ENCODE data around the gene TTR. TPM values are rescaled to one million over a fixed set of nuclear protein-coding genes. Genes with fewer than 3 reads are reported as not detected.

TTR gene
- total RNA-seq, 1 experiment from 2014 or later: not detected

- Histone ChIP-seq H3K27ac (ENCODE audit: low read length) (no peak overlapping the region), H3K79me2 (ENCODE audit: low read length) (no peaks in the 10 kb centered on the region), H3K9me3 (ENCODE audit: low read length) (no peaks in the 10 kb centered on the region), H3K9me2 (replicated peaks; ENCODE audit: low read length) (no peaks in the 10 kb centered on the region), H3K4me2 (ENCODE audit: low read length) (no peak overlapping the region), H2AFZ (ENCODE audit: low read length) (no peak overlapping the region), H3K4me1 (ENCODE audit: insufficient read depth, low read length) (no peaks in the 10 kb centered on the region), H3K9ac (ENCODE audit: low read length) (no peak overlapping the region), H3F3A (ENCODE audit: low read length, unreplicated experiment) (no peaks in the 10 kb centered on the region), H4K20me1 (ENCODE audit: low read length) (no peaks in the 10 kb centered on the region), H3K4me3 (ENCODE audit: low read length) (no peak overlapping the region), H3K27me3 (ENCODE audit: low read length) (no peaks in the 10 kb centered on the region), H3K36me3 (ENCODE audit: low read depth, low read length) (no peaks in the 10 kb centered on the region)
- DNase-seq (no peak), ATAC-seq (no peak)
- TF ChIP-seq EZH2 (IDR thresholded peaks at IDR 0.05; ENCODE audit: low read length, unreplicated experiment) (no peak), CTCF (conservative IDR thresholded peaks at IDR 0.05; ENCODE audit: low read depth, low read length) (no peak), EZH2phosphoT487 (IDR thresholded peaks at IDR 0.05; ENCODE audit: borderline replicate concordance, low read length) (no peak)
- CTCF ChIA-PET: no interaction called here
- BruUV-seq (replicated peaks): no TSS peak
- intact Hi-C loops (cut with micrococcal nuclease): no loop called here
- POLR2A ChIA-PET (ENCODE audit: unreplicated experiment): no interaction called here
Observed at GRCh38 chr18:31587529-31587928, 4.1 kb upstream of the TTR start.

GRCh38 chr18:31590570-31590969, 1.1 kb upstream of the TTR start:
- no peak overlapping the region for H3K4me2 ChIP-seq (ENCODE audit: low read length)
- H3F3A ChIP-seq (ENCODE audit: low read length, unreplicated experiment): no peaks in the 10 kb centered on the region
- ChIA-PET POLR2A (ENCODE audit: unreplicated experiment) (no interaction called here), CTCF (no interaction called here)
- no peak for ATAC-seq
- no peak overlapping the region for H3K27ac ChIP-seq (ENCODE audit: low read length)
- TF ChIP-seq EZH2 (IDR thresholded peaks at IDR 0.05; ENCODE audit: low read length, unreplicated experiment) (no peak), EZH2phosphoT487 (IDR thresholded peaks at IDR 0.05; ENCODE audit: borderline replicate concordance, low read length) (no peak), CTCF (conservative IDR thresholded peaks at IDR 0.05; ENCODE audit: low read depth, low read length) (no peak)
- H3K4me3 ChIP-seq (ENCODE audit: low read length): no peak overlapping the region
- no peaks in the 10 kb centered on the region for H3K9me2 ChIP-seq (replicated peaks; ENCODE audit: low read length)
- DNase-seq: no peak
- H3K4me1 ChIP-seq (ENCODE audit: insufficient read depth, low read length): no peaks in the 10 kb centered on the region
- no peak overlapping the region for H2AFZ ChIP-seq (ENCODE audit: low read length)
- H3K36me3 ChIP-seq (ENCODE audit: low read depth, low read length): no peaks in the 10 kb centered on the region
- BruUV-seq (replicated peaks): no TSS peak
- H3K9ac ChIP-seq (ENCODE audit: low read length): no peak overlapping the region
- intact Hi-C loops (cut with micrococcal nuclease): no loop called here
- H3K79me2 ChIP-seq (ENCODE audit: low read length): no peaks in the 10 kb centered on the region
- H3K9me3 ChIP-seq (ENCODE audit: low read length): no peaks in the 10 kb centered on the region
- H3K27me3 ChIP-seq (ENCODE audit: low read length): no peaks in the 10 kb centered on the region
- H4K20me1 ChIP-seq (ENCODE audit: low read length): no peaks in the 10 kb centered on the region

GRCh38 chr18:31591113-31591512, 564 bp upstream of the TTR start:
- H3K36me3 ChIP-seq (ENCODE audit: low read depth, low read length): no peaks in the 10 kb centered on the region
- BruUV-seq (replicated peaks): no TSS peak
- CTCF ChIA-PET: no interaction called here
- H3F3A ChIP-seq (ENCODE audit: low read length, unreplicated experiment): no peaks in the 10 kb centered on the region
- DNase-seq (no peak), ATAC-seq (no peak)
- no peaks in the 10 kb centered on the region for H4K20me1 ChIP-seq (ENCODE audit: low read length)
- H3K4me1 ChIP-seq (ENCODE audit: insufficient read depth, low read length): no peaks in the 10 kb centered on the region
- intact Hi-C loops (cut with micrococcal nuclease): no loop called here
- no peaks in the 10 kb centered on the region for H3K27me3 ChIP-seq (ENCODE audit: low read length)
- H3K9me2 ChIP-seq (replicated peaks; ENCODE audit: low read length): no peaks in the 10 kb centered on the region
- no peak overlapping the region for H3K4me3 ChIP-seq (ENCODE audit: low read length)
- H3K9ac ChIP-seq (ENCODE audit: low read length): no peak overlapping the region
- H3K4me2 ChIP-seq (ENCODE audit: low read length): no peak overlapping the region
- POLR2A ChIA-PET (ENCODE audit: unreplicated experiment): no interaction called here
- H3K27ac ChIP-seq (ENCODE audit: low read length): no peak overlapping the region
- no peak overlapping the region for H2AFZ ChIP-seq (ENCODE audit: low read length)
- no peaks in the 10 kb centered on the region for H3K79me2 ChIP-seq (ENCODE audit: low read length)
- H3K9me3 ChIP-seq (ENCODE audit: low read length): no peaks in the 10 kb centered on the region
- TF ChIP-seq EZH2 (IDR thresholded peaks at IDR 0.05; ENCODE audit: low read length, unreplicated experiment): no peak
- TF ChIP-seq EZH2phosphoT487 (IDR thresholded peaks at IDR 0.05; ENCODE audit: borderline replicate concordance, low read length): no peak
- TF ChIP-seq CTCF (conservative IDR thresholded peaks at IDR 0.05; ENCODE audit: low read depth, low read length): no peak
